ENCODE data around the gene IP6K3. TPM values are rescaled to one million over a fixed set of nuclear protein-coding genes. Genes with fewer than 3 reads are reported as not detected.

The IP6K3 gene
- total RNA-seq, 1 experiment from 2014 or later, result not detected

DNA sequence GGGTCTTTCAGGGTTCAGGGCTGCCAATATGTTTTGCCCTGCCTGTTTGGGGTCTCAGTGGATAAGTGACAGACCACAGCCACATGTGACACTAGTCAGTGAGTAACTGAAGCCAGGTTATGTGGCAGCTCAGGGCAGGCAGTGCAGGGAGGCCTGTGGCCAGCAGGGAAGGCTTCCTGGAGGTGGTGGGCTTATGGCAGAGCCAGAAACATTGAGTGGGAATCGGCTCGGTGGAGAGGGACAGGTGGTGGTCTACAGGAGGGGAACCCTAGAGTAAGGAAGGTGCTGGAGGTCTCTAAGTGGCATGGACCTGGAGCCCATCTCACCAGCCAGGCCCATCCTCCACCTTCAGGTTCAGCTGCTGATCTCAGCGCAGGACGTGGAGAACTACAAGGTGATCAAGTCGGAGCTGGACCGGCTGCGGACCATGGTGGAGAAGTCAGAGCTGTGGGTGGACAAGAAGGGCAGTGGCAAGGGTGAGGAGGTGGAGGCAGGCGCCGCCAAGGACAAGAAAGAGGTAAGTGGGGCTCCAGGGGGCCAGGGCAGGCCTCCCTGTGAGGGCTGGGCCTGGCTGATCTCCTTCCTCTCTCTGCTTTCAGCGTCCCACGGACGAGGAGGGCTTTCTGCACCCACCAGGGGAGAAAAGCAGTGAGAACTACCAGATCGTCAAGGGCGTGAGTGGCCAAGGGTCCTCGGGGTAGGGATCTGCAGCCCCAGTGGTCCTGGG is 70.1 kb downstream of the IP6K3 start:
- ATAC-seq, result no peak
- BruUV-seq (replicated peaks), result no TSS peak
- in situ Hi-C loops (cut with HindIII; ENCODE audit: low pct_unique_long_range_greater_than_20kb, low sequenced_read_pairs), result no loop called here
- Histone ChIP-seq H3K27ac (ENCODE audit: low read length) (no peak overlapping the region), H3K4me1 (ENCODE audit: control insufficient read depth, insufficient read depth, low read length) (peaks cover 13% of the 10 kb centered on the region), H3K27me3 (ENCODE audit: control insufficient read depth, insufficient read depth, low read length) (no peaks in the 10 kb centered on the region), H3K36me3 (ENCODE audit: control insufficient read depth, insufficient read depth, low read length) (no peaks in the 10 kb centered on the region; the same call in 1 of the 2 replicates), H3K9me3 (ENCODE audit: control insufficient read depth, insufficient read depth, low read depth, low read length) (no peaks in the 10 kb centered on the region), H3K4me3 (ENCODE audit: low read depth in 2 of 2, low read length in 2 of 2) (no peak overlapping the region)
- ChIA-PET POLR2A (no interaction called here), CTCF (no interaction called here)
- DNase-seq (ENCODE audit: low read depth, low spot score), result no peak
- TF ChIP-seq SIN3A (IDR thresholded peaks at IDR 0.05; ENCODE audit: borderline replicate concordance, insufficient read depth, low read depth, low read length) (no peak), POLR2AphosphoS5 (IDR thresholded peaks at IDR 0.05; ENCODE audit: low read depth, low read length) (no peak), TCF7L2 (IDR thresholded peaks at IDR 0.05; ENCODE audit: low read depth, low read length) (no peak)
- TF ChIP-seq, protein P1, sequence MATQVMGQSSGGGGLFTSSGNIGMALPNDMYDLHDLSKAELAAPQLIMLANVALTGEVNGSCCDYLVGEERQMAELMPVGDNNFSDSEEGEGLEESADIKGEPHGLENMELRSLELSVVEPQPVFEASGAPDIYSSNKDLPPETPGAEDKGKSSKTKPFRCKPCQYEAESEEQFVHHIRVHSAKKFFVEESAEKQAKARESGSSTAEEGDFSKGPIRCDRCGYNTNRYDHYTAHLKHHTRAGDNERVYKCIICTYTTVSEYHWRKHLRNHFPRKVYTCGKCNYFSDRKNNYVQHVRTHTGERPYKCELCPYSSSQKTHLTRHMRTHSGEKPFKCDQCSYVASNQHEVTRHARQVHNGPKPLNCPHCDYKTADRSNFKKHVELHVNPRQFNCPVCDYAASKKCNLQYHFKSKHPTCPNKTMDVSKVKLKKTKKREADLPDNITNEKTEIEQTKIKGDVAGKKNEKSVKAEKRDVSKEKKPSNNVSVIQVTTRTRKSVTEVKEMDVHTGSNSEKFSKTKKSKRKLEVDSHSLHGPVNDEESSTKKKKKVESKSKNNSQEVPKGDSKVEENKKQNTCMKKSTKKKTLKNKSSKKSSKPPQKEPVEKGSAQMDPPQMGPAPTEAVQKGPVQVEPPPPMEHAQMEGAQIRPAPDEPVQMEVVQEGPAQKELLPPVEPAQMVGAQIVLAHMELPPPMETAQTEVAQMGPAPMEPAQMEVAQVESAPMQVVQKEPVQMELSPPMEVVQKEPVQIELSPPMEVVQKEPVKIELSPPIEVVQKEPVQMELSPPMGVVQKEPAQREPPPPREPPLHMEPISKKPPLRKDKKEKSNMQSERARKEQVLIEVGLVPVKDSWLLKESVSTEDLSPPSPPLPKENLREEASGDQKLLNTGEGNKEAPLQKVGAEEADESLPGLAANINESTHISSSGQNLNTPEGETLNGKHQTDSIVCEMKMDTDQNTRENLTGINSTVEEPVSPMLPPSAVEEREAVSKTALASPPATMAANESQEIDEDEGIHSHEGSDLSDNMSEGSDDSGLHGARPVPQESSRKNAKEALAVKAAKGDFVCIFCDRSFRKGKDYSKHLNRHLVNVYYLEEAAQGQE (IDR thresholded peaks at IDR 0.05; ENCODE audit: insufficient read depth in 1 of 2, low read depth in 2 of 2, low read length in 1 of 2), result no peak
- TF ChIP-seq, protein P2, sequence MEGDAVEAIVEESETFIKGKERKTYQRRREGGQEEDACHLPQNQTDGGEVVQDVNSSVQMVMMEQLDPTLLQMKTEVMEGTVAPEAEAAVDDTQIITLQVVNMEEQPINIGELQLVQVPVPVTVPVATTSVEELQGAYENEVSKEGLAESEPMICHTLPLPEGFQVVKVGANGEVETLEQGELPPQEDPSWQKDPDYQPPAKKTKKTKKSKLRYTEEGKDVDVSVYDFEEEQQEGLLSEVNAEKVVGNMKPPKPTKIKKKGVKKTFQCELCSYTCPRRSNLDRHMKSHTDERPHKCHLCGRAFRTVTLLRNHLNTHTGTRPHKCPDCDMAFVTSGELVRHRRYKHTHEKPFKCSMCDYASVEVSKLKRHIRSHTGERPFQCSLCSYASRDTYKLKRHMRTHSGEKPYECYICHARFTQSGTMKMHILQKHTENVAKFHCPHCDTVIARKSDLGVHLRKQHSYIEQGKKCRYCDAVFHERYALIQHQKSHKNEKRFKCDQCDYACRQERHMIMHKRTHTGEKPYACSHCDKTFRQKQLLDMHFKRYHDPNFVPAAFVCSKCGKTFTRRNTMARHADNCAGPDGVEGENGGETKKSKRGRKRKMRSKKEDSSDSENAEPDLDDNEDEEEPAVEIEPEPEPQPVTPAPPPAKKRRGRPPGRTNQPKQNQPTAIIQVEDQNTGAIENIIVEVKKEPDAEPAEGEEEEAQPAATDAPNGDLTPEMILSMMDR (IDR thresholded peaks at IDR 0.05), result no peak
- intact Hi-C loops (cut with micrococcal nuclease; ENCODE audit: unreplicated experiment), result no loop called here

DNA sequence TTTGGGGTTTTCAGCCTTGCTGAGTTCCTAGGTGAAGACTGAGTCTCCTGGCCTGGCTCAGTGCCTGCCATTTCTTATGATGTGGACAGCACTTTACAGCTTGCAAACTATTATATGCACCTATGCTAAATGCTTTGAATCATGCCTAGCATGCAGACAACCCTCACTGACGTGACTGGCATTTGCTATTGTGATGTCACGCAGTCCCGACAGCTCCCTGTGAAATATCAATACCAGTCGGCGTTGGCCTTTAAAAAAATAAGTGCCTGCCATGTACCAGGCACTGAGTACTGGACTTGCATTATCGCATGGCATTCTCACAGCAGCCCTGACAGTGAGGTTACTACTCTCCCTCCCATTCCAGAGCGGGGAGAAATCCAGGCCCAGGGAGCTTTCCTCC is 70.7 kb downstream of the IP6K3 start:
- POLR2A ChIA-PET, result no interaction called here
- peaks cover 13% of the 10 kb centered on the region for H3K4me1 ChIP-seq (ENCODE audit: control insufficient read depth, insufficient read depth, low read length)

More for the DNA sequence above, 70.7 kb downstream of the IP6K3 start:
- in situ Hi-C loops (cut with HindIII; ENCODE audit: low pct_unique_long_range_greater_than_20kb, low sequenced_read_pairs), result no loop called here
- H3K9me3 ChIP-seq (ENCODE audit: control insufficient read depth, insufficient read depth, low read depth, low read length), result no peaks in the 10 kb centered on the region
- DNase-seq (ENCODE audit: low read depth, low spot score) (no peak), ATAC-seq (no peak)
- intact Hi-C loops (cut with micrococcal nuclease; ENCODE audit: unreplicated experiment), result no loop called here
- H3K27me3 ChIP-seq (ENCODE audit: control insufficient read depth, insufficient read depth, low read length), result no peaks in the 10 kb centered on the region
- TF ChIP-seq SIN3A (IDR thresholded peaks at IDR 0.05; ENCODE audit: borderline replicate concordance, insufficient read depth, low read depth, low read length) (no peak), POLR2AphosphoS5 (IDR thresholded peaks at IDR 0.05; ENCODE audit: low read depth, low read length) (no peak), TCF7L2 (IDR thresholded peaks at IDR 0.05; ENCODE audit: low read depth, low read length) (no peak)
- TF ChIP-seq, protein P1 (IDR thresholded peaks at IDR 0.05; ENCODE audit: insufficient read depth in 1 of 2, low read depth in 2 of 2, low read length in 1 of 2), result no peak
- TF ChIP-seq, protein P2 (IDR thresholded peaks at IDR 0.05), result no peak
- H3K36me3 ChIP-seq (ENCODE audit: control insufficient read depth, insufficient read depth, low read length), result no peaks in the 10 kb centered on the region; the same call in 1 of the 2 replicates
- CTCF ChIA-PET, result no interaction called here
- no peak overlapping the region for H3K4me3 ChIP-seq (ENCODE audit: low read depth in 2 of 2, low read length in 2 of 2)
- no TSS peak for BruUV-seq (replicated peaks)
- no peak overlapping the region for H3K27ac ChIP-seq (ENCODE audit: low read length)

All from Panc1 (cell line).